OCI-LY3 (cell line): ENCODE data around the gene ZNF74.

Source experiments
- CTCF ChIP-seq: fragments of 200-600, 300-600 bp; sonication (generic); IDR thresholded peaks from 2 replicates; pipeline ENCODE4 v1.5.1; 2014; ENCODE audit warnings: antibody characterized with exemption, low read length, low read depth
- EZH2phosphoT487 ChIP-seq: fragments of 200-600 bp; shearing (Covaris generic); IDR thresholded peaks from 2 replicates; pipeline ENCODE4 v1.6.1; 2018; ENCODE audit warnings: antibody characterized with exemption, mixed run types, low read depth

- TF ChIP-seq CTCF (no peak), EZH2phosphoT487 (no peak)
Observed at GRCh38 chr22:20450551-20450906, 56.6 kb downstream of the ZNF74 start.
